H9 (cell line): ENCODE results near the gene EFTUD2. TPM values are rescaled to one million over a fixed set of nuclear protein-coding genes. Genes with fewer than 3 reads are reported as not detected.

Source experiments
- DNase-seq: peaks from one replicate; pipeline ENCODE4 v3.0.0-alpha.2; 2017
- H2AFZ ChIP-seq: one replicate; pipeline ENCODE4 v1.6.1; 2013; ENCODE audit warnings: mild to moderate bottlenecking, low read length, control low read depth, moderate library complexity
- H2AK5ac ChIP-seq: 2 replicates; pipeline ENCODE4 v1.6.1; 2013; ENCODE audit warnings: low read length, control low read depth, mixed read lengths; ENCODE audit not compliant: insufficient read length
- H2BK120ac ChIP-seq: one replicate; pipeline ENCODE4 v1.6.1; 2013; ENCODE audit warnings: low read depth, mild to moderate bottlenecking, low read length, control low read depth, inconsistent platforms; ENCODE audit not compliant: poor library complexity, severe bottlenecking
- H2BK12ac ChIP-seq: 2 replicates; pipeline ENCODE4 v1.6.1; 2013; ENCODE audit warnings: low read length, control low read depth, mixed read lengths, low read depth; ENCODE audit not compliant: insufficient read length
- H2BK15ac ChIP-seq: 2 replicates; pipeline ENCODE4 v1.6.1; 2013; ENCODE audit warnings: low read depth, low read length, control low read depth
- H2BK20ac ChIP-seq: one replicate; pipeline ENCODE4 v1.6.1; 2013; ENCODE audit warnings: low read depth, mild to moderate bottlenecking, low read length, control low read depth, inconsistent platforms; ENCODE audit not compliant: poor library complexity, severe bottlenecking
- H2BK5ac ChIP-seq: 2 replicates; pipeline ENCODE4 v1.6.1; 2013; ENCODE audit warnings: low read length, control low read depth, mixed read lengths; ENCODE audit not compliant: insufficient read length
- H3K14ac ChIP-seq: 2 replicates; pipeline ENCODE4 v1.6.1; 2013; ENCODE audit warnings: low read length, control low read depth; ENCODE audit not compliant: insufficient read depth
- H3K18ac ChIP-seq: 2 replicates; pipeline ENCODE4 v1.6.1; 2013; ENCODE audit warnings: low read depth, mild to moderate bottlenecking, mixed read lengths, low read length, control low read depth; ENCODE audit not compliant: insufficient read length
- H3K23ac ChIP-seq: 2 replicates; pipeline ENCODE4 v1.6.1; 2013; ENCODE audit warnings: low read length, control low read depth, mixed read lengths, low read depth; ENCODE audit not compliant: insufficient read length
- H3K23me2 ChIP-seq: 2 replicates; pipeline ENCODE4 v1.6.1; 2013; ENCODE audit warnings: low read depth, mild to moderate bottlenecking, mixed read lengths, low read length, control low read depth; ENCODE audit not compliant: insufficient read length, poor library complexity, severe bottlenecking
- H3K27ac ChIP-seq: 2 replicates; pipeline ENCODE4 v1.5.1; 2013; ENCODE audit warnings: low read length, control low read depth, mixed read lengths, low read depth; ENCODE audit not compliant: insufficient read length
- H3K27me3 ChIP-seq: 2 replicates; pipeline ENCODE4 v1.6.1; 2013; ENCODE audit warnings: low read length, control low read depth, inconsistent platforms; ENCODE audit not compliant: insufficient read depth
- H3K4ac ChIP-seq: 2 replicates; pipeline ENCODE4 v1.6.1; 2013; ENCODE audit warnings: low read depth, mild to moderate bottlenecking, control low read depth, inconsistent platforms, low read length, moderate library complexity
- H3K4me1 ChIP-seq: 2 replicates; pipeline ENCODE4 v1.6.1; 2013; ENCODE audit warnings: low read length, control low read depth, inconsistent platforms; ENCODE audit not compliant: insufficient read depth
- H3K4me2 ChIP-seq: 2 replicates; pipeline ENCODE4 v1.6.1; 2013; ENCODE audit warnings: low read length, control low read depth, mixed read lengths; ENCODE audit not compliant: insufficient read length, insufficient read depth
- H3K56ac ChIP-seq: 2 replicates; pipeline ENCODE4 v1.6.1; 2013; ENCODE audit warnings: low read depth, mild to moderate bottlenecking, mixed read lengths, low read length, control low read depth; ENCODE audit not compliant: insufficient read length
- H3K79me1 ChIP-seq: 2 replicates; pipeline ENCODE4 v1.6.1; 2013; ENCODE audit warnings: low read depth, mild to moderate bottlenecking, moderate library complexity, low read length, control low read depth, inconsistent platforms; ENCODE audit not compliant: insufficient read depth, poor library complexity, severe bottlenecking
- H3K79me2 ChIP-seq: 2 replicates; pipeline ENCODE4 v1.6.1; 2013; ENCODE audit warnings: low read length, control low read depth, inconsistent platforms; ENCODE audit not compliant: insufficient read depth
- H3K9ac ChIP-seq: 2 replicates; pipeline ENCODE4 v1.6.1; 2013; ENCODE audit warnings: low read length, control low read depth, mixed read lengths; ENCODE audit not compliant: insufficient read length; ENCODE audit errors: extremely low read depth
- H3K9me3 ChIP-seq: one replicate; pipeline ENCODE4 v1.6.1; 2013; ENCODE audit warnings: low read depth, low read length, inconsistent platforms; ENCODE audit not compliant: control insufficient read depth
- H3T11ph ChIP-seq: one replicate; pipeline ENCODE4 v1.6.1; 2013; ENCODE audit warnings: mild to moderate bottlenecking, low read length, control low read depth, inconsistent platforms
- H4K20me1 ChIP-seq: one replicate; pipeline ENCODE4 v1.6.1; 2013; ENCODE audit not compliant: control insufficient read depth, insufficient read length, insufficient read depth
- H4K5ac ChIP-seq: 2 replicates; pipeline ENCODE4 v1.6.1; 2013; ENCODE audit warnings: low read depth, mild to moderate bottlenecking, mixed read lengths, low read length, control low read depth; ENCODE audit not compliant: insufficient read length
- H4K8ac ChIP-seq: replicated peaks from 2 replicates; pipeline ENCODE4 v1.6.1; 2013; ENCODE audit warnings: low read length, control low read depth, mixed read lengths, low read depth; ENCODE audit not compliant: insufficient read length
- H4K91ac ChIP-seq: 2 replicates; pipeline ENCODE4 v1.6.1; 2013; ENCODE audit warnings: low read depth, mild to moderate bottlenecking, moderate library complexity, mixed read lengths, low read length, control low read depth; ENCODE audit not compliant: insufficient read length
- H3K27ac Mint-ChIP-seq, 3 experiments: 2 replicates in 2 of 3; 3 replicates in 1 of 3; pipeline ENCODE4 v1.8.0; 2020 to 2021; ENCODE audit warnings: mixed read lengths in 3 of 3, mild to moderate bottlenecking in 1 of 3, moderate library complexity in 1 of 3
- H3K27me3 Mint-ChIP-seq: 2 replicates; pipeline ENCODE4 v1.8.0; 2021; ENCODE audit warnings: low read depth, mild to moderate bottlenecking, moderate library complexity, mixed read lengths
- H3K36me3 Mint-ChIP-seq, 3 experiments: 2 replicates in 2 of 3; 3 replicates in 1 of 3; pipeline ENCODE4 v1.8.0; 2020 to 2021; ENCODE audit warnings: low read depth in 3 of 3, mixed read lengths in 3 of 3; ENCODE audit not compliant: insufficient read depth in 1 of 3
- H3K4me1 Mint-ChIP-seq, 2 experiments: 2 replicates each; pipeline ENCODE4 v1.8.0; 2020; ENCODE audit warnings: mixed read lengths in 2 of 2
- H3K4me3 Mint-ChIP-seq, 2 experiments: 2 replicates in 1 of 2; 3 replicates in 1 of 2; pipeline ENCODE4 v1.8.0; 2020 to 2021; ENCODE audit warnings: mild to moderate bottlenecking in 2 of 2, mixed read lengths in 2 of 2, moderate library complexity in 1 of 2
- H3K9me3 Mint-ChIP-seq, 2 experiments: 2 replicates in 1 of 2; 3 replicates in 1 of 2; pipeline ENCODE4 v1.8.0; 2020; ENCODE audit warnings: mild to moderate bottlenecking in 2 of 2, mixed read lengths in 2 of 2, moderate library complexity in 1 of 2
- CTCF ChIP-seq: fragments of 200-600 bp; sonication (generic); conservative IDR thresholded peaks from 3 replicates; pipeline ENCODE4 v1.8.0; 2021; ENCODE audit warnings: antibody characterized with exemption, mild to moderate bottlenecking
- WGBS: extraction: QIAGEN DNeasy Blood & Tissue Kit; methylation state at CpG from one replicate; pipeline ENCODE4 v1.1.7; 2013; ENCODE audit warnings: missing lambda C conversion rate, low lambda C conversion rate, mixed read lengths; ENCODE audit not compliant: insufficient read length; ENCODE audit errors: extremely low coverage; 5-methylcytosine and 5-hydroxymethylcytosine counted together
- total RNA-seq: library from RNA; stranded (reverse); gene quantifications from 2 replicates; pipeline ENCODE4 v1.2.1, GENCODE V29; 2021

EFTUD2 gene
- total RNA-seq, 1 experiment from 2014 or later: 150 TPM

DNA sequence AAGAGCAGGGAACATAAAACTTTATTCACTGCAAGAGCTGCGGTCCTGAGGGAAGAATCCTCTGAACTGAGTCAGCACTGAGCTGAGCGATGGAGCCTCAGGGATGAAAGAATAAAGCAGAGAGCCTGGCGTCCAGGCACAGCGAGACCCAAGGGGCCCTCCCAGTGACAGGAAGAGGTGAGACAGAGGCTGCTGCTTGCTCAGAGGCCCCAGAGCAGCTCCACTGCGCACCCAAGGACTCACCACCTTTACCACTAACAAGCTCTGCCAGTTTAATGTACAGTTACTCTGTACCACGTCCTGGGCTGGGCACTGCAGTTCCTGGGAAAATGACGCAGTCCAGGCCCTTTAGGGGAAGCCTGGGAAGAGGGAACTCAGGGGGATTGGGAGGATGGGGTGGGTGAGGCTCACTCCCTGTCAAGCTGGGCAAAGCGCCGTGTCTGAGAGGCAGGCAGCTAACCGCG lies 10.5 kb upstream of the EFTUD2 start:
- Histone ChIP-seq H4K91ac (no peak overlapping the region), H2AFZ (no peak overlapping the region)
- no peaks in the 10 kb centered on the region for H3K9me3 Mint-ChIP-seq

More for the DNA sequence above, 10.5 kb upstream of the EFTUD2 start:
- peaks cover 2% of the 10 kb centered on the region; the same call in 1 of the 2 replicates for H3K4me1 ChIP-seq
- H3K9ac ChIP-seq: no peak overlapping the region
- H3K23me2 ChIP-seq: peaks cover 6% of the 10 kb centered on the region
- H3K14ac ChIP-seq: no peak overlapping the region
- no peak for TF ChIP-seq CTCF
- H4K20me1 ChIP-seq: no peaks in the 10 kb centered on the region
- no peaks in the 10 kb centered on the region for H3K79me2 ChIP-seq
- no peak overlapping the region for H2BK5ac ChIP-seq
- WGBS: no CpG with 5 or more reads among the region's 11 CpGs
- no peak overlapping the region for H4K5ac ChIP-seq
- H3T11ph ChIP-seq: no peak overlapping the region
- Mint-ChIP-seq H3K27me3 (peaks cover 49% of the 10 kb centered on the region), H3K4me1 (peaks cover 14 to 22% of the 10 kb centered on the region in 2 experiments), H3K27ac (no peak overlapping the region; a peak in 1 of 7 replicates), H3K4me3 (no peak overlapping the region), H3K36me3 (no peaks in the 10 kb centered on the region)
- no peak for DNase-seq
- no peak overlapping the region for H3K4ac ChIP-seq
- H3K4me2 ChIP-seq: no peak overlapping the region
- no peak overlapping the region for H2BK120ac ChIP-seq
- no peaks in the 10 kb centered on the region for H3K9me3 ChIP-seq
- H3K23ac ChIP-seq: no peak overlapping the region
- no peak overlapping the region for H3K18ac ChIP-seq
- no peak overlapping the region for H4K8ac ChIP-seq
- H2BK12ac ChIP-seq: no peak overlapping the region
- no peak overlapping the region for H2AK5ac ChIP-seq
- H3K56ac ChIP-seq: no peak overlapping the region
- peaks cover 2% of the 10 kb centered on the region; the same call in 1 of the 2 replicates for H3K27me3 ChIP-seq
- no peak overlapping the region for H2BK20ac ChIP-seq
- no peak overlapping the region for H3K27ac ChIP-seq
- H3K79me1 ChIP-seq: no peaks in the 10 kb centered on the region
- H2BK15ac ChIP-seq: no peak overlapping the region
